HG03432 (cell line): ENCODE measurements around the gene MATN4.

Experiments used
- ATAC-seq: cut with Tn5 transposase; IDR thresholded peaks from one replicate; pipeline ENCODE4 v1.9.1; 2021; ENCODE audit warnings: mild to moderate bottlenecking, moderate library complexity; ENCODE audit not compliant: unreplicated experiment

The MATN4 gene

DNA sequence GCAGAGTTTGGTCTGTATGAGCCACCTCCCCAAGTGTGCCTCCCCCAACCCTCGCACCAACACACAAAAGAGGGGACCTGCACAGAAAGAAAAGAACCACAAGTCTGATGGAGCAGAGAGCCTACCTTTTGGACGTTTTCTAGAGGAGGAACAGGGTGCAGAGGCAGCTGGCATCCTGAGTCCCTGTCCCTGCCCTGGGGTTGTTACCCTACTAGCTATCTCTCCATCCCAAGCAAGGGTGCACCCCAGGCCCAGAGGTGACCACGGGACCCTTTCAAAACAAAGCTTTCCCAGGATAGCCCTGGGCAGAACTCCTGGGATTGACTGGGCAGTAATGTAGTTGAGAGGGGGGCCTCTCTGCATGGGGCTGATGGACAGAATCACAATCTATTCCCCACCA lies 9.7 kb upstream of the MATN4 start:
- ATAC-seq, result no peak

DNA sequence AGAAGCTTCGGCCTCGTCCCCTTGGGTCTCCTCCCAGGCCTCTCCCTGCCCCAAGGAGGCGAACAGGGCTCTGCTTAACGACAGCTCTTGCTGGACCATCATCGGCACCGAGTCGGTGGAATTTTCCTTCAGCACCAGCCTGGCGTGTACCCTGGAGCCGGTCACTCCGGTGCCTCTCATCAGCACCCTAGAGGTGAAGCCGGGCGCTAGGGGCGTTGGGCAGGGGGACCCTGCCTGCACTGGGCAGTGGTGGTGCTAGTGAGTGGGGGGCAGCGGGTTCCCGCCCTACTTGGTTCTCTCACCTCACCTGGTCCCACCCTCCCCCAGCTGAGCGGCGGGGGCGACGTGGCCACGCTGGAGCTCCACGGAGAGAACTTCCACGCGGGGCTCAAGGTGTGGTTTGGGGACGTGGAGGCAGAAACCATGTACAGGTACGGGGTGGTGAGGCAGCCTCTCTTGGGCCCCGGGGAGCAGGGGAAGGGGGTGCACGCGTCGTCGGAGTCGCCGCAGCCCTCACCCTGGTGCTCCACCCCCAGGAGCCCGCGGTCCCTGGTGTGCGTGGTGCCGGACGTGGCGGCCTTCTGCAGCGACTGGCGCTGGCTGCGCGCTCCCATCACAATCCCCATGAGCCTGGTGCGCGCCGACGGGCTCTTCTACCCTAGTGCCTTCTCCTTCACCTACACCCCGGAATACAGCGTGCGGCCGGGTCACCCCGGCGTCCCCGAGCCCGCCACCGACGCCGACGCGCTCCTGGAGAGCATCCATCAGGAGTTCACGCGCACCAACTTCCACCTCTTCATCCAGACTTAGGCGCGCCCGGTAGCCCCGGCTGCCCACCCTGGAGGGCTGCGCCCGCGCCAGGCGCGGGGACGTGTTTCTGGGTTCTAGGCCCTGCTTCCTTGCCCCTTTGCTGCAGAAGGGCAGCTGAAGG lies 8.3 kb upstream of the MATN4 start:
- no peak for ATAC-seq

DNA sequence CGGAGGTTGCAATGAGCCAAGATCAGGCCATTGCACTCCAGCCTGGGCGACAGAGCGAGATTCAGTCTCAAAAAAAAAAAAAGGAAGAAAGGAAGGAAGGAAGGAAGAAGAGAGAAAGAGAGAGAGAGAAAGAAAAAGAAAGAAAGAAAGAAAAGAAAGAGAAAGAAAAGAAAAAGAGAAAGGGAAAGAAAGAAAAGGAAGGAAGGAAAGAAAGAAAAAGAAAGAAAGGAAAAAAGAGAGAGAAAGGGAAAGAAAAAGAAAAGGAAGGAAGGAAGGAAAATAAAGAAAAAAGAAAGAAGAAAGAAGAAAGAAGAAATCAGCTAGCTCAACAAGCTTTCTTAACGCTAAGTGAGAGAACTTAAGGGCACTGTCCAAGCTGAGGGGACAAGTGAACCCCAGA lies 7.6 kb upstream of the MATN4 start:
- ATAC-seq, result no peak

DNA sequence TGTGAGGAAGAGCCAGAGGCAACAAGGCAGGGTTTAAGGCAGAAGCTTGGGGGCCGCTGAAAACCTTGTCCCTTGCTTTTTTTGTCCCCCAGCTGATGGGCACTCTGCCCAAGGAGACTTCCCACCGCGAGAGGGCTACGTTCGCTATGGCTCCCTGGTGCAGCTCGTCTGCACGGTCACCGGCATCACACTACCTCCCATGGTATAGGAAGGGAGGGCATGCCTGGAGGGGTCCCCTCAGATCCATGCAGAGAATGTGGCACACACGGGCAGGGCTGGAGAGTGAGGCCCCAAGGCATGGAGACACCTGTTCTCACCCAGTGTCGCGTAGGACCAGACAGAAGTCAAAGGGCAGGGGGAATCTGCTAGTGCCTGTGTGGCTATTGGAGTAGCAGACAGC lies 5.8 kb upstream of the MATN4 start:
- no peak for ATAC-seq

DNA sequence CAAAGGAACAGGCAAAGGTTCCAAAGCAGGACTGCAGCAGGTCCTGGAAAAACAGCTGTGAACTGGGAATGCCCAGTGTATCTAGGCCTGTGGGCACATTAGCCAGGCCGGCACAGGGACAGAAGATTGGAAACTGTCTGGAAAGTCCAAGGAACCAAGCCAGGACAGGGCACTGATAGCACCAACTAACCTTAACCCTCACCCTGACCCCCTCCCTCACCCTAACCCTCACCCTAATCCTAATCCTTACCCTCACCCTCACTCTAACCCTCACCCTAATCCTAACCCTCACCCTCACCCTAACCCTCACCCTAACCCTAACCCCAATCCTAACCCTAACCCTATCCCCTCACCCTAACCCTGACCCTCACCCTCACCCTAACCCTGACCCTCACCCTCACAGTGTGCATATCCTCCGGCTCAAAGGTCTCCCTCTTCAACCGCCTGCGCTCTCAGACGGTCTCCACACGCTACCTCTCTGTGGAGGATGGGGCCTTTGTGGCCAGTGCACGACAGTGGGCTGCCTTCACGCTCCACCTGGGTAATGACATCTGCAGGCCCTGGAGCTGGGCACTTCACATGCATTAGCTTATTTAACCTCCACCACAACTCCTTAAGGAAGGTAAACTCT lies 5.1 kb upstream of the MATN4 start:
- ATAC-seq, result no peak

DNA sequence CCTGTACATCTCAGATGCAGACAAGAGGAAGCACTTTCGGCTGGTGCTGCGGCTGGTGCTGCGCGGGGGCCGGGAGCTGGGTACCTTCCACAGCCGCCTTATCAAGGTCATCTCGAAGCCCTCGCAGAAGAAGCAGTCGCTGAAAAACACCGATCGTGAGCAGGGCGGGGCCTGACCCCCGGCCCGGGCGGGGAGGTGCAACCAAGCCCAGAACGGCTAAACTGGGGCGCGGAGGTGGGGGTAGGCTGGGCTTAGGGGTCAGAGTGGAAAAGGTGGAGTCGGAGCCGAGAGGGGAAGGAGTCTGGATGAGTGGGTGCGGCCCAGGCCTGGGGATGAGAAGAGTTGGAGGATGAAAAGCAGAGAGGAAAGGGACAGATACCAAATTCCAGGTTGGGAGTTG lies 4.1 kb upstream of the MATN4 start:
- ATAC-seq, result no peak

DNA sequence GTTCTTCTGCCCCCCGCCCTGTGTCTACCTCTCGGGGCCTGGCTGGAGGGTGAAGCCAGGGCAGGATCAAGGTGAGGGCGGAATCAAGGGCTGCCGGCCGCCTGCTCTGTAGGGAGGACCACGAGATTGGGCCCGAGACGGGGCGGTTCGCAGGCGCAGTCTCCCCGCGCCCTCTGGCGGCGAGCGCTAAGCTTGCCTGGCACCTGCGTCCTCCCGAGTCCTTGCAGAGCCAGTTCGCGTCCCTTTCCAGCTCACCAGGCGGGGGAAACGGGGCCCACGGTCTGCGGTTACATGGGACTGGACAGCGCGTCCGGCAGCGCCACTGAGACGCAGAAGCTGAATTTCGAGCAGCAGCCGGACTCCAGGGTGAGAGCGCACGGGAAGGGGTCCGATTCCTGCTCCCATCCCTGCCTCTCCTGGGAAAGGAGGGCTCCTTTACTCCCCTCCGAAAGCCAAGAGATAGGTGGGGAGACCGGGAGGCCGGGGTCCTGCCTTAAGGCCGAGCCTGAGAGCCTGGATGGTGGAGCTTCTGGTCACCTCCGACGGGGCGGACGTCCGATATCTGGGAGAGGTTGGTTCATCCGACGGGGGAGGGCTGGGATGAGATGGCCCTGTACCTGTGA lies 3.6 kb upstream of the MATN4 start:
- ATAC-seq, result no peak

DNA sequence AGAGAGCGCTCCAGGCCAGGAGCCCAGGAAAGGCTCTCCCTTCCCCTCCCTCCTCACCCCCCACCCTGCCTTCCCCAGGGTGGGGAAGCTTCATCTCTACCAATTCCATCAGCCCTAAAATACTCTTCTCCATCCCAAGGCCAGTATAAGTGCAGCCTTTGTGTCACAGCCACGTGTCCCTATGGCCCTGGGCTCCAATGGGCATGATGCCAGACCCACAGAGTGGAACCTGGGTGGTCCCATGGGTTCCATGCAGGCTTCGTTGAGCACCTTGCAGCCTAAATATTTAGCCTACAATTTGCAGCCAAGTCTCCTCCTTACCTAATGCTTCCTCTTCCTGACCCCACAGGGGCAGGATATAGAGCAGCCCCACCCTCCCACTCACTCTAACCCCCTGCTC lies 976 bp upstream of the MATN4 start:
- no peak for ATAC-seq

DNA sequence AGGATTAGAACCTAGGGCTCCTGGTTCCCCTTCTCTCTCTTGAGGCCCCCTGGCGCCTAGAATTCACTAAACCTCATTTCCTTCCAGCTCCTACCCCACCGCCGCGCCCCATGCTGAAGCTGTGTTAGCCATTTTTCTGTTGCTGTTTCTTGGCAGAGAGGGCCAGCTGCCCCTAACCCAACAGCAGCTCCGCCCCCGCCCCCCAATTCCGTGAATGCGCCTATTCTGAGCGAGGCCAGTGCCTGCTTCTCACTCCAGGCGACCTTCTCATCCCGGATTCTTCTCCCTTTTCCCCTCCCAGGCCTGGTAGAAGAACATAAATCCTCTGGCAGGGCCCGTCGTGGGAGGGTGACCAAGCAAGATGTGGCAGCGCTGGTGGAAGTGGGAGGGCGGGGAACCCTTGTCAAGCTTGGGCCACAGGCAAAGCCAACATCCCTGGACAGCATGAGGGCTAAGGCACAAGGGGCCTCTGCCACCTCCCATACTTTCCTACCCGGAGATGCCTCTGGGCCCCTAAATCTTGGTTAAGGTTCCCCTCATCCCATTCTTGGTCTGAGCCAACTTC lies 941 bp downstream of the MATN4 start:
- no peak for ATAC-seq

DNA sequence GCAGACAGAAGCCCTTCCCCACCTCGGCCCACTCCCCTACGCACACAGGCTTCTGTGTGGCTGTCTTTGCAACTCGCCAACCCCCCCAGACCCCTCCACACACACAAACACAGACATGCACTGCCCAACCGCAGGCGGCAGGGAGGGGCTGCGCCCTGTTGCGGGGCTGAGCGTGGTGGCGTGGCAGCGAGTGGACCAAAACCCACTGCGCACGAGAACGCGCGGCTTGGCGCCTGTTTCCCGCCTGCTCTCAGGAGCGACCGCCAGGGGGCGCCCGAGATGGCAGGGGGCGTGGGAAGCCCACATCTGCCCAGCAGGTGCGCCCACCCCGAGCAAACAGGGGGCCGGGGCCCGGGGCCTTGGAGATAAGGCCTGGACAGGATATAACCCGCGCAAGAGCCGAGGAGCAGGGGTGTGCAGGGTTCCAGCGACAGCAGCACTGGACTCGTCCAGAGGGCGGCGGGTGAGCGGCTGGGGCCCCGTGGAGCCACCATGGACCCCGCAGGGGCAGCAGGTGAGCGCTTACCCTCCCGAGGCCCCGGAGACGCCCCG lies 1.6 kb downstream of the MATN4 start, which contains the start of gene RBPJL:
Gene RBPJL, plus strand, starts transcription at position 410 of the 552 bp plus-strand sequence. Its CDS starts 83 bp downstream, at position 493.
- no peak for ATAC-seq

DNA sequence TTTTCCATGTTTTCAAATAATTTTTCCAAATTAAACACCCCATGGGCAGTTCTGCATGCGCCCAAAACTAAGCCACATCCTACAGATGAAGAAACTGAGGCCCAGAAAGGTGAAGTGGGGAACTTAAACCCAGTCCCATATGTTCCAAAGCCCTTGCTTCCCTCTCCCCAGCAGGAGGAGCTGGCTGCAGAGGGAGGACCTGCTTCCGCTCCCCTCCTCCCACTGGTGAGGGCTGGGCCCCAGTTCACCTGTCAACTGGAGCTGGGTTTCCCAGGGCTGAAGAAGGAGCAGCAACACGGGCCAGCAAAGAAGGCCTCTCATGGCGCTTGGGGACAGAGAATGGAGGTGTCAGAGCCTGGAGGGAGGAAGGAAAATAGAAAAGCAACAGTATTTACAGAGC lies 2.8 kb downstream of the MATN4 start:
- ATAC-seq, result no peak

DNA sequence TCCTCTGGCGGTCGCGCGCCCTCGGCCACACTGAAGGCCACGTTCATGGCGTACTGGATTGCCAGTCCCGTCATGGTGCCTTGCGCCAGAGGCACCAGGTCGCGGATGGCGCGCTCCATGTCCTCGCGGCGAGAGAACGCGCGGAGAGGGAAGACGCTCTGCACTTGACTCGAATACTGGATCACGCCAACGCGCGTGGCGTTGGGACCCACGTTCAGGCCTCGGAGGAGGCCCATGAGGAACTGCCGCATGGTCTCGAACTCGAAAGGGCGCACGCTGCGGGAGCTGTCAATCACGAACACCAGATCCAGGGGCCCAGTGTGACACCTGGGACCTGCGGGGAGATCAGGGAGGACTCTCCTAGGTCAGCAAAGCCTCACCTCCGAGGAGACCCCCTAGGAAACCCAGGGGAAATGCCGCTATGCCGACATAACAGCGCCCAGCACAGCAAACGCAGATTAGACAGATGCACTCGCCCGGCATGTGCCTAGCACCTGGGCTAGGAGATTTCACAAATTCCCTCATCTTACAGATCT lies 3.6 kb downstream of the MATN4 start:
- no peak for ATAC-seq

DNA sequence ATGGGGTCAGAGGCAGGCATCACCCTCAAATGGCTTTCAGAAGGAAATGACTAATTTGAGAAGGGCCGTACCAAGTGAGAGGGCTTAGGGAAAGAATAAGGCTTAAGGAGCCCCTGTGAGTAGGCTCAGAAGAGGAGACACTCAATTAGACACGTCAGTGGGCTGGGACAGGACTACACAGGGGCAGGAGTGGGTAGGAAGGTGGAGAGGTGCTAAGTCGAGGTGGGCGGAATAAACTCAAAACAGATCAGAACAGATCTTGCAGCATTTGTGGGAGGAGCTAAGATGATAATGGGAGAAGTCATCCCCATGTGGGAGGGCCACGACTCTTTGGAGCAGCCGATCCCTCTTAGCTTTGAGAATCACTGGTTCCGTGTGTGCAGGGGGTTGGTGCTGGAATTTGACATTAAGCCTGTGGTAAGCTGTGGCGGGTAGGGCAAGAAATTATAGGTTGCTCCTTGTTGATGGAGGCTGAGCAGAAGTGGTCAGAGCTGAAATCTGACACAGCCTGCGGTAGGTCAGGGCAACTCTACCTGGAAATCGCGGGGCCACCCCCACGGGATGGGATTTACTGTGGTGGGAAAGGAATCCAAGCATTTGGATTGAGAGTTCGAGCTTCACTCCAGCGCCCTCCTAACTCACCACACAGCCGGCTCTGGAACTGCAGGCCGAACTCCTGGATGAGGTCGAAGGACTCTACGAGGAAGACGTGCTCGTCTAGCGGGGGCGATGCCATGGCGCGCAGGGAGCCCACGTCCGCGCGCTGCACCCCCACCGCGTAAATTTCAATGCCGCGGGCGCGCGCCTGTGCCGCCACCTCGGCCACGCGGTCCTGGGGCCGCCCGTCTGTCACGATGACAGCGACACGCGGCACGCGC lies 4.3 kb downstream of the MATN4 start:
- no peak for ATAC-seq

DNA sequence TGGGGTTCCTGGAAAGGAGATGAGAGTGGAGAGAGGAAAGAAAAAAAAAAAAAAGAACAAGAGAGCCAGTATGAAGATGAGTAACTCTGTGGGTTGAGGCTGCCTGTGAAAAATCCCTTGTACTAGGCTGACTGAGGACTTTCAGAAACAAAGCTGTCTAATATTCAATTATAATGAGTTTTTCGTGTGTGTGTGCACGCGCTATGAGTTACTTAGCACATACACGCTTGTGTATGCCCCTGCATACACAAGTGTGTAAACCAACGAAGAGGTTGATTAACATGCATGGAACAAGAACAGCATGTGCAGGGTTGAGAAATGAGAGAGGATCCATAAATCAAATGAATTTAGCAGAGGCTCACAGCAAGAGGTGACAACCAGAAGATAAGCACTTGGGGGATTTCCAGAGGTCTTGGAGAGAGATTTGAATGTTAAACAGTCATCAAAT lies 6.3 kb downstream of the MATN4 start:
- ATAC-seq, result no peak

DNA sequence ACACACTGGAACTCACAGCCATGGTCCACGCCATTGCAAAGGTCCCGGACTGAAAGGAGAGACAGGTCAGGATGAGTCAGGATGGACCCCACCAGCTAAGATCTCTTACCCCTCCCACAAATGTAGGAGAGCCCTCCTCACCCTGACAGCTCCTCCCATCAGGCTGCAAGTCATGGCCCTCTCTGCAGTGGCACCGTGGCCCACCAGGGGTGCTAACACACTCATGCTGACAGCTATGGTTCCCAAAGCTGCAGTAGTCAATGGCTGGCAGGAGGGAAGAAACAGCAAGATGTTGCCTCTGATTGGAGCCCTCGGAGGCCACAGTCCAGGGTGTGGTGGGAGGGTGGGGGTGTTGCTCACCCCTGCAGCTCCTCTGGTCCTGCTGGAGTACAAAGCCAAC lies 7.1 kb downstream of the MATN4 start:
- ATAC-seq, result no peak

DNA sequence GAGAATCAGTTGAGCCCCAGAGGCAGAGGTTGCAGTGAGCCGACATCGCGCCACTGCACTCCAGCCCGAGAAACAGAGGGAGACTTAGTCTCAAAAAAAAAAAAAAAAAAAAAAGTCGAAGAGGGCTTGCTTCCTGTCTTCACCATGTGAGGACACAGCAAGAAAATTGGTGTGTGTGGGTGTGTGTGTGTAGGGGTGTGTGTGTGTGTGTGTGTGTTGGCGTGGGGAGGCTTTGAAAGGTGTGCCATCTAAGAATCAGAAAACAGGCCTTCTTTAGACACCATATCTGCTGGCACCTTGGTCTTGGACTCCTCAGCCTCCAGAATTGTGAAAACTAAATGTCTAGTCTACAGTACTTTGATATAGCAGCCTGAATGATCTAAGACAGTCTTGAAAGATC lies 8.3 kb downstream of the MATN4 start:
- ATAC-seq, result no peak

DNA sequence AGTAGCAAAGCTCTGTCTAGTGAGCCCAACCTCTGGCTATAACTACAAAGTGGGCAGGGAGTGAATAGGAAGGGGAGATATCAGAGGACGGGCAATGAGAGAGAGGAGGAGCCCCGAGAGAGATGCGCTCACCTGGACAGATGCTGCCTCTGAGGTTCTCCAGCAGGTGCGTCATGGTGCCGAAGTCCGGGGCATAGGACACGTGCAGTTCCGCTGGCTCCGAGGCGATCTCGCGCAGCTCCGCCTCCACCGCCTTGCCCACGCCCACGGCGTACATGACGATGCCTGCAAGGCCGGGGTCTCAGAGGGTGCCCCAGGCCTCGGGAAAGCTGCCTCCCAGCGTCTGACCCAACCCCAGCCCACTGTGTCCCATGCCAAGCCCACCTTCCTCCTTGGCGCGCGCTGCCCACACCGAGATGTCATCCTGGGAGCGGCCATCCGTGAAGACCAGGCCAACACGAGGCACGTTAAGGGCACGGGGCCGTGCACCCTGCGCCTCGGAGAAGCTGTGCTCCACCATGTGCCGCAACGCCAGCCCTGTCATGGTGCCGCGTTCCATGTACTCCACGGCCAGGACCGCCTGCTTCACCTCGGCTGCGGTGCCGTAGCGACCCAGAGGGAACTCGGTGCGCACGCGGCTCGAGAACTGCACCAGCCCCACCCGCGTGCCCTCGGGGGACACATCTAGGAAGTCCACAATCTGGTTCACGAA lies 10.2 kb downstream of the MATN4 start:
- no peak for ATAC-seq

DNA sequence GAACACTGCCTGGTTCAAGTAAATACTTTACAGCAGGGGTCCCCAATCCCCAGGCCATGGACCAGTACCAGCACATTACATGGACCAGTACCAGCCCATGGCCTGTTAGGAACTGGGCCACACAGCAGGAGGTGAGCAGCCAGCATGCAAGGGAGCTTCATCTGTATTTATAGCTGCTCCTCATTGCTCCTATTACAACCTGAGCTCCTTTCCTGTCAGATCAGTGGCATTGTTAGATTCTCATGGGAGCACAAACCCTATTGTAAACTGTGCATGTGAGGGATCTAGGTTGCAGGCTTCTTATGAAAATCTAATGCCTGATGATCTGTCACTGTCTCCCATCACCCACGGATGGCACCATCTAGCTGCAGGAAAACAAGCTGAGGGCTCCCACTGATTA lies 13.4 kb downstream of the MATN4 start:
- no peak for ATAC-seq

DNA sequence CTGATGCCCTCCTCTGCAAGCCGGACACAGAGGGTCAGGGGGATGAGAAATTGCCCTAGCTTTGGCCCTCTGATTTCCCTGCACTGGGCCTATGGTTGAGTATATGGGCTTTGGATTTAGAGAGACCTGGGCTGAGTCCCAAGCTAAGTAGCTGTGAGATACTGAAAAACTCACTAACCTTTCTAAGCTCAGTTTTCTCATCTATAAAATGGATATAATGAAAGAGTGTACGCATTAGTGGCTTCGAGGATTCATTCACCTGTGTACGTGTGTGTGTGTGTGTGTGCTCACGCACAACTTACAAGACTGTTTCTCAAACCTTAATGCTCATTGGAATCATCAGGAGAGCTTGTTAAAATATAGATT lies 14.1 kb downstream of the MATN4 start:
- ATAC-seq, result no peak
